Stromal cell of bone marrow (primary cell): ENCODE data around the gene AJAP1.
"Not testable (repeated sequence)": the region's sequence is repeated elsewhere in the genome, so short reads cannot be mapped to it uniquely, and the experiment has no call there.

Experiments used
- DNase-seq: peaks from one replicate; pipeline ENCODE4 v3.0.0-alpha.2; 2012; ENCODE audit warnings: low read depth

AJAP1 gene

DNA sequence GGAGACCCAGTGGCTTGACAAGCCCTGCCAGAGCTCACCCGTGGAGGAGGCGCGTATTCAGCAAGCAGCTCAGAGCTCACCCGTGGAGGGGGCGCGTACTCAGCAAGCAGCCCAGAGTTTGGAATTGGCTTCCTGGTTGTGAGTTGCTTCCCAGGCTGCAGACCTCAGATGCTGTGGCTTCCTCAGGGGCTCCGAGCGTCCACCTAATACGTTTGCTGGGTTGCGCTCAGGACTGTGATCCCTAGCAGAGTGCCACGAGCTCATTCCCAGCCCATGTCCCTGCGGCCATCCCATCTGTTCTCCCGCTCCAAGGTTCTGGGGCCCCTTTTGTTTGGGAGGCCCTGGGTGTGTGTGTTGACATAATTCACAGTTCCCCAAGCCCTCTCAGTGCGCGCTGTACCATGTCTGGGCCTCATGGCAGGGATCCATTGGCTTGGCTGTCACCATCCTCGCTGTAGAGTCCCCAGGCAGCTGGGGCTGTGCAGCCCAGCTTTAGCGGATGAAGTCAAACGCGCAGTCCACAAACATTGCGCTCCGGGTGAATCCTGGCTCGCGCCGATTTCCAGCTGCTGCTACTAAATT, 3.6 kb downstream of the AJAP1 start:
- no peak for DNase-seq

DNA sequence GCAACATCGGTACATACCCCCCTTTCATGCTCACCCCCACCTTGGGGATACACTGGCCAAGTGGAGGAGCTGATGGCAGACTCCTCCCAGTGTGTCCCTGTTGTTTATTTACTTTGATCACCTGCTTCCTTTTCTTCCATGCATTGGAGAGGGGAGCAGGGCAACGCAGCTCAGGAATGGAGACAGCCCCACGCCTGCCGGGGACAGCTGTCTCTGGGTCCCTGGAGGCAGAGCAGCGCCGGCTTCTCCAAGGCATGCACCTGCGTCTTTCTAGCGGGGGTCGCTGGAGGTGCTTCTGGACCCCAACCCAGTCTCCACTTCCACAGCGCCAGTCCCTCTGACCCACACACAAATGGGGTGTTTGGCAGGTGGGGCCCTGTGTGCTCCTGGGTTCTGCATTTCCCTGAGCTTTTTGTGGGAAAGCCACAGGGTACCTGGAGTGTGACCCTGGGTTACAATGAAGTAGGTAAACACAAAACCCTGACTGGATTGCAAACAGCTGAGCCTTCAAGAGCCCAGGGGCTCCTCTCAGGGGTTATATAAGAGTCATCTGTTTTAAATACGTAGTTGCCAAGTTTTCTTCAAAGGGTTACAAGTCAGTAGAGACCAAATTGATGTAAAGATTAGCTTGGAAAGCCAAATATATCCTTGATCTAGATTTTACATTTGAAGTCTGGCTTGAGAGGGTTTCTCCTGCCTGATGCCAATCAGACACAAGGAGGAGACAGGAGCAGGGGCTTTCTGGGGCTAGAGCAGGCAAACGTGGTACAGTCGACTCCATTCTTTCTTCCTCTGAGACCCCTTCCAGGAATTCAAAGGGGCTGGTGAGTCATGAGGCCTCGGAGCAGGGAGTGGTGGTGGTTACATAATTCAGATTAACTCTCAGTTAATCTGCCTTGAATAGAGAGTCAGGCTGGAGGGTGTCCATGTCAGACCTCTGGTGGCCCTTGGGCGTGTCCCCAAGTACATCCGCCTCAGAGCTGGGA, 4.5 kb downstream of the AJAP1 start:
- DNase-seq, result no peak

DNA sequence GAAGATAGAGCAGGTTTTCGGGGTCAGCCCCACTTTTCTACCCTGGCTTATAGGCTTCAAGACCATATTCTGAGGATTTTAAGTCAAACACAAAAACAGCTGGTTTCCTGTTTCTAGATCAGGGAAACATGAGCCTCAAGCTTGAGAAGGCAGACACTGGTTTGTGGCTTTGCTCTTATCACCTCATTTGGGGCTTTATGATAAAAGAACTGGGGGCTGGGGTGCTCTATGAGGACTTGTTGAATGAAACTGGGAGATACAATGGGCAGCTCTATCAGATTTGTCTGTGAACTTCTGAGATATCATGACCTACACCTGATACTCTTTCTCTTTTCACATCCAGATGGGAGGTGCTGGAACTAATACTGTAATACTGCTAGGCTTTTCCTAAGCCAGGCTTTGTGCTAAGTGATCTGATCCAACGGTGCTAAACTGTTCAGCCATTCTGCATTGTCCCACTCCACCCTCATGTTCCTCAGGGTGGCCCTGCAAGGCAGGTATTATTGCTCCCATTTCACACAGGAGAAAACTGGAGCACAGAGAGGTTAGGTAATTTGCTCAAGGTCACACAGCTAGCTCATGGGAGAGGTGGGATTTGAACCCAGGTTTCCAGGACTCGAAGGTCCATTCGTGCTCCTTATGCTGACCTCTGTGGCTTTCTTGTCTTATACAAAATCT, 6.6 kb downstream of the AJAP1 start:
- no peak for DNase-seq

DNA sequence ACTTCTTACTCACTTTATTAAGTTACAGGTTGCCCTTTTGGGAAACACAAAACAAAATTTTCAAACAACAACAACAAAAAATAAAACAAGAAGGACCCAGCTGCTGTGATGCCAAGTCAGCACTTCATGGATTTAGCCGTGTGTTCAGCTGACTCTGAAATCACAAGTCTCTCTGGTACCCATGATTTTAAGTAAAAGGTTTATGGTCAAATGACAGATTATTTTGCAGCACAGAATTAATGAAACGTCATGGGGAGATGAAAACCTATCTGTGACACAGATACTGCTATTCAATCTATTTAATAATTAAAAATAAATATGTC, 7.1 kb downstream of the AJAP1 start:
- no peak for DNase-seq

DNA sequence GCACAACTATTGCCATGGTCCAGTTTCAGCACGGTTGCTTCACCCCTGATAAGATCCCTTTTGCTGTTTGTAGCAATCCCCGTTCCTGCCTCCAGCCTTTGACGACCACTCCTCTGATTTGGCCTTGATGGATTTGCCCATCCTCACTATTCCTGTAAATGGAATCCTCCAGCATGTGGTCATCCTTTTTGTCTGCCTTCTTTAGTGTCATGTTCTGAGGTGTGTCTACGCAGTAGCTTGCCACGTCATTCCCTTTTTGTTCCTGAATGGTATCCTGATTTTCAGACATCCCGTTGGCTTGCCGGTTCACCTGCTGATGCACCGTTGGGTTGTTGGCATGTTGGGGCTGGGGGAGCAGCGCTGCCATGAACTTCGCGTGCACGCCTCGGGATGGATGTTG, 7.8 kb downstream of the AJAP1 start:
- DNase-seq, result no peak

DNA sequence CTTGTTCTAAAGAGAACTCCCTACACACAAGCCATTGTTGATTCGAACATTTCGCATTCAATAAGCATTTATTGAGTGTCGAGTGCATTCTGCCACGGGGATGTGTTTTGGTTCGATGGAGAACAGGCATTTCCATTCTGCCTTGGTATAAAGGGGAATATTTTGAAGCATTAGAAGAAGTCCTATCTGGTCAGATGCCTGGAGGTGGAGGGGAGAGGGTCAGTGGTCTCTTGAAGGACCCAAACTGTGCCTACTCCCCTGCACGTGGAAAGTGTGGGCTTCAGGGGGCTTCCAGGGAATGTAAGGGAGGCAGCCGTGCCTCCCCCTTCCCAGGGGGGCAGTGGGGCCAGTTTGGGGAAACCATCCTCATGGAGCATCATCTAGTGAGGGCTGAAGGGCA, 8.3 kb downstream of the AJAP1 start:
- DNase-seq, result no peak

DNA sequence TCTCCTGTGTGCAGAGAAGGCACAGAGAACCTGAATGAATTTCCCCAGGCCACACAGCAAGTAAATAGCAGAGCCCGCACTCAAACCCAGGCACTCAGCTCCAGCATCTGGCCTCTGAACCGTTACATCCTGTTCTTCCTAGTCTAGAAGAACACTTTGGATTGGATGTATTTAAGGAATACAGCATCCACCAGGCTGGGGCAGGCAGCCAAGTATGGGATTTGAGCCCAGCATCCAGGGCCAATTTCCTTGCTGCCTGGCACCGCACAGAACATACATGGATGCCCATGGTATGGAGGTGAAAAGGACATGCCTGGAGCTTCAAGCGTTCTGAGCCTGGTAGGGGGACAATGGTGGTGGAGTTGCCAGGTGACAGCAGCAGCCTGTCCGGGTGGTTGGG, 9.7 kb downstream of the AJAP1 start:
- no peak for DNase-seq

DNA sequence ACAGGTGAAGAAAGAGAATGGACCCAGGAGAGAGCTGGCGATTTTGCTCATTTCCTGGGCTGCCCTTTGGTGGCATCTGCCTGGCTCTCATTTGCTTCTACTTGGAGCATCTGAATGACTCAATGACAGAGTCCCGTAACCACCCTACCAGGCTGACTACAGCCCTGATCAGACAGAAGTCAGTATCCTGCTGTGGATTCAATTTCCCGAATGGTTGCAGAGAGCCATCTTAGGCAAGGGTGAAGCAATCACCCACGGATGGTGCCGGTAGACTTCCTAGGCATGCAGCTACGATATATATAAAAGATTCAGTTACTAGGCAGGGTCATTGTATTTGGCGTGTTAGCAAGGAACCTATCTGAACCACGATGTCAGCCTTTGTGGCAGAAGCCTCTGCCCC, 10.2 kb downstream of the AJAP1 start:
- no peak for DNase-seq

DNA sequence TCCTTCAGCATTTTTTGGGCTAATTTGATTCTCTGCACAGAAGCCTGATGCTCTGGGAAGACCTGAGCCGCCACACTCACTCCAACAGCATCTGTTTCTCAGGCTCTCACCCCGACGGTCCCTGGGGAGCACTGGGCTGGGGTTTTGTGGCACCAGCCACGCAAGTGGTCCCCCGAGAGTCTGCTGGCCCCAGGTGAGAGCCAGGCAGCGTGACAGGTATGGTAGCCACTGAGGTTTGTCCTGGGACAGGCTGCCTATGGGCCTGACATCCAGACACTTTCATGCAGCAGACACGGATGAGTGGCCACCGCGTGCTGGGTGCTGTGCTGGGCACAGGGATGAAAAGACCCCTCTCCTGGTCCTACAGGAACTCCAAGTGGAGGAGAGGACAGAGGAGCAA, 11.0 kb downstream of the AJAP1 start:
- no peak for DNase-seq

DNA sequence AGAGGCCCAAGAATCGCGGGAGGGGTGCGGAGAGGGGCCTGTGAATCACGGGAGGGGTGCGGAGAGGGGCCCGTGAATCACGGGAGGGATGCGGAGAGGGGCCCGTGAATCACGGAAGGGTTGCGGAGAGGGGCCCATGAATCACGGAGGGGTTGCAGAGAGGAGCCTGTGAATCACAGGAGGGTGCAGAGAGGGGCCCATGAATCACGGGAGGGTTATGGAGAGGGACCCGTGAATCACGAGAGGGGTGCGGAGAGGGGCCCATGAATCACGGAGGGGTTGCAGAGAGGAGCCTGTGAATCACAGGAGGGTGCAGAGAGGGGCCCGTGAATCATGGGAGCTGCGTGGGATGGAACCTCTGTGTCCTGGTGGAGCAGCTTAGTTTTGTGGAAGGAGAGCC, 12.3 kb downstream of the AJAP1 start:
- not testable (repeated sequence) for DNase-seq

DNA sequence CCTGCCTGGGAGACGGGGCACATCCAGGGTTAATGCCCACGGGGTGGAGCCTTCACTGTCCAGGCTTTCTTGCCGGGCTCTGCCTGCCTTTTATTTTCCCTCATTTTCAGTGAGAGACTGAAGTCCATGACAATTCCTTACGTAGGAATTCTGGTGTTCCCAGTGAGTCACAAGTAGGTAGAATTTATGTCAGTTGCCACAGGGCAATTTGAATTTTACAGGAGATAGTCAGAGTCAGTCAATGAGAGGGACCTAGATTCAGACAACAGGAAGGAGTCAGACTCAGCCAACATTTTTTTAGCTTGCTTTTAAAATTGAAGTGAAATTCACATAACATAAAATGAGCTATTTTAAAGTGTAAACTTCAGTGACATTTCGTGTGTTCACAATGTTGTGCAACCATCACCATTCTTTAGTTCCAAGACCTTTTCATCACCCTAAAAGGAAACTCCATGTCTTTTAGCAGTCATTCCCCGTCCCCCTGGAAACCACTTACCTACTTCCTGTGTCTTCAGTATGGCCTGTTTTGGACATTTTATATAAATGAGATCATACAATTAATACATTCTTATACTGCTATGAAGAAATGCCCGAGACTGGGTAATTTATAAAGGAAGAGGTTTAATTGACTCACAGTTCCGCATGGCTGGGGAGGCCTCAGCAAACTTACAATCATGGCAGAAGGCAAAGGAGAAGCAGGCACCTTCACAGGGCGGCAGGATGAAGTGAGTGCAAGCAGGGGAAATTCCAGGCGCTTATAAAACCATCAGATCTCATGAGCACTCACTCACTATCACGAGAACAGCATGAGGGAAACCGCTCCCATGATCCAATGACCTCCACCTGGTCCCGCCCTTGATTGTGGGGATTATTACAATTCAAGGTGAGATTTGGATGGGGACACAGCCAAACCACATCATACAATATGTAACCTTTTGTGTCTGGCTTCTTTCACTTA, 14.6 kb downstream of the AJAP1 start:
- no peak for DNase-seq

DNA sequence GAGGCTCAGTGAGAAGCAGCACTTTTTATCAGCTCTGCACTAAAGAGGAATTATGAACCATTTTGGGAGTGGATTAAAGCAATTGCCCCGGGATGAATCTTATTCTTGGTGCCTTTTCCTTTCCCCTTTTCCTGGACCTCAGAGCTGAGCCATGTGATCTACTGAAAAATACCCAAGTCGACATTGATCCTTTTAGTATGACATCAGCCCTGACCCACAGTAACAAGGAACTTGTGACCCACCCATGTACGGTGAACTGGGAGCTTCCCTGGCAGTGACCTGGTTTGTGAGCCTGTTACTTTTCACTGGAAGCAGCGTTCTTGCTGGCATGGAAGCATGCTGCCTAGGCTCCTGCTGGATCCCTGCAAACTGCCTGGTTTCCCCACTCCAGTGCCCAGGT, 15.9 kb downstream of the AJAP1 start:
- no peak for DNase-seq

DNA sequence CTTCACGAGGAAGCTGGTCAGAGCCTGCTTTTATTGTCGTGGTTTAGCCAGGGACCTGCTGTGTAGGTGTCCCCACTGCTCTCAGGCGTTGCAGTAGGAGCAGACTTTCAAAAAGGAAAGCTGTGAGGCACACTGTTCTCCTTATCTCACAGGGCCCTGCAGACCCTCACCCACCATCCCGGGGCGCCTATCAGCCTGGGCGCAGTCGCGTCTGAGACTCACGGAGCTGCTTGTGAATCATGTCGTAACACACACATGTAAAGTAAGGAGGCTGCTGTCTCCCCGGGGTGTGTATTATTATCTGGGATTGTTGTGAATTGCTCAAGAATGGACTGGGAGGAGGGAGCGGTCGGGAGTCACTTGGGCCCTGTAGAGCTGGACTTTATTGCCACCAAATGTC, 17.4 kb downstream of the AJAP1 start:
- no peak for DNase-seq

DNA sequence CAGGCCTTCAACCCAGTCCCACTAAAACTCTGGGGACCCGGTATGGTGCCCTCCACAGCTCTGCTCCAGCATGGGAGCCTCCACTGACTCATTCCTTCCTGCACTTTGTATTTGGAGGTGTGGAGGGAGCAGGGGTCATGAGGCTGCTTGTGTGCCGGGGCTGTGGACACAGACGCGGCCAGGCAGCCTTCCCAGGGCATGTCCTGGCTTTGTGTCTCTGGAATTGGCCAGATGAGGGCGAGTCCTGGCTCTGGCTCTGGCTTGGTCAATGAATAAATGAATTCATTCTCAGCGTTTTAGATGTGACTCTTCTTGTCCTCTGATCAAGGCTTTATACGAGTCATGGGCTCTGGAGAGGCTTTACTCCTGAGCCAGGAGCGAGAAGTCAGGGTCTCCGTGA, 19.1 kb downstream of the AJAP1 start:
- no peak for DNase-seq

DNA sequence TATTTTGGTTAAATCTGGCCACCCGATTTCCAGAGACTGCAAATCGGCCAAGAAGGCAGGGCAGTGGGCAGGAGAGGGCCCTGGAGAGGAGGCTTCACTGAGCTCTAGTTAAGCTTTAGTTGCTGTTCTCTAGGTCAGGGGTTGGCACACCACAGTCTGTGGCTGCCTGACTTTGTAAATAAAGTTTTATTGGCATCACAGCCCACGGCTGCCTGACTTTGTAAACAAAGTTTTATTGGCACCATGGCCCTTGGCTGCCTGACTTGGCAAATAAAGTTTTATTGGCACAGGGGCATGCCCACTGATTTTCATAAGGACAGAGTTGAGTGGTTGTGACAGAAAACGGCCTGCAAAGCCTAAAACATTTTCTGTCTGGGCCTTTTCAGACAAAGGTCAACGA, 19.7 kb downstream of the AJAP1 start:
- DNase-seq, result no peak

DNA sequence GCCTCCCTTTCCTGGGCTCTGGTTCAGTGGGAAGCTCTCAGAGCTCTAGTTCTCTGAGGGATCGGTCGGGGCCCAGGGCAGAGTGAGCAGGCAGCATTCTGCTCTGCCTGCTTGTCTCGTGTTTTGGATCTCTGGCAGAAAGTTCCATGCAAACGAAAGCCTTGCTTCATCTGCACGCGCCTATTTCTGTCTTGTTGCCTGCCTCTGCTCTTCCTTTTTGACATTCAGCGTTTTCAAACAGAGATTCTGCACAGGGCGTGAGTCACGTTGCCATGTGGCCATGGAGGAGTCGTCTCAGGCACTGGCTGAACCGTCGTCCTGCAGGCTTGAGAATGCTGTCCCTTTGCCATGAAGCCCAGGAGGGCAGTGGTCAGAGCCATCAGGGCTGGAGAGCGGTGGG, 20.3 kb downstream of the AJAP1 start:
- no peak for DNase-seq

DNA sequence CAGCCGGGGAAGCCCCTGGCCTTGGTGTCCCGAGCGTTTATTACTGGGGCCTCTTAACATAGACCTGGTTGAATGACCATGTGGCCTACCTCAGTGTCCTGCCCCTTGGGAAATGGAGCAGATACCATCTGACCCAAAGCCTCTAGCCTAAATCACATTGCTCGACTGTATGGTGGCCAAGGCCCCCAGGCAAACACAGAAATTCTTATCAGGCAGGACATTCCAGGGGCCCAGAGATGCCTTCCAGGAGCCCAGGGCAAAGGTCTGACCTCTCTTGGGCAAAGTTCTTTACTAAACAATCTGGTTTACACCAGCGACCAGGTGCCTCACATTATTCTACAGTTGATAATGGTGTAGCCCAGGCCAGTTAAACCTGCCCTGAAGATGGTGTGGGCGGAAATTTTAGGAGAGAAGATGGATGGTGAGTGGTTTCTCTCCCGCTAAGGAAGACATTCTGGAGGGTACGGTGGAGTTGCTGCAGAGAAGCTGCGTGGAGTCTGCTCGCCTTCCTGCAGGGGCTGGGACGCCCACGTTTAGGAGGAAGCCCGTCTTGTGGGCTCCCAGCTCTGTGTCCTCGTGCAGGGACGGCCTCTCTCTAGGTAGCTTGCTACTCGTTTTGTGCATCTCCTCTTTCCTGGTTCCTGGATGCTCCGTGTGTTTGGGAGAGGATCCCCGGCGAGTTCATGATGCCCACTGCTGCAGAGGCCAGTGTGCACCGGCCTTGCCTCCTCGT, 21.2 kb downstream of the AJAP1 start:
- no peak for DNase-seq

DNA sequence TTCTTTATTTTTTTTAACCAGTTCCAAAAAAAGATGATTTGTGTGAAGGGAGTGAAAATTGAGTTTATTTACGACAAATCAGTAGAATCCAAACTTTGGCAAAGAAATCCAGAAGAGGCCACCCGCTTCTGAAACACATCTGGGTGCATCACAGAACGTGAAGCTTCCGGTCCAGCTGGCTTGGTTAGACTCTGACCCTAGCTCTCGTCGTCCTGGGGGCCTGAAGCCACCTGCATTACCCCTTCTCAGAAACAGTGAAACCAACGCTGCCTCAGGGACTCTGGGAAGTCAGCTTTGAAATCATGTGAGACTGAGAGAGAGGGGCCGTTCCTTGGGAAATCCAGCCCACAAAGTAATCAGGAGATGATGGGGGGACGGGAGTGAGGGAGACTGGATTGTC, 21.8 kb downstream of the AJAP1 start:
- no peak for DNase-seq

DNA sequence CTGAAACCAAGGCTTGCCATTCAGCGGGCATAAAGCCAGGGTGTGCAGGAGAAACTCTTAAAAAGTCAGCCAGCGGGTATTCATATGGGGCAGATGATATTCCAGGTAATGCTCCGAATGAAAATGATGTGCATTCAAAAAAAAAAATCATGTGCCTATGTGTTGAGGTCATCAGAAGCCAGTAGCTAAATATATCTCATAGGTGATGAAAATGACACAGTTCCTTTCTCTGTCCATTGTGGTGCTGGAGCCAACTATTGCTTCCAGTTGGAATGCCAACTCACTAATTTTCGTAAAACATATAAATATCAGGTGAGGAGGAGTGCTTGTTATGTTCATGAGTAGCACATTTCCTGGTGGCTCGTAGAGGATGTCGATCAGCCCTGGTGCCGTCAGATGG, 23.2 kb downstream of the AJAP1 start:
- no peak for DNase-seq

DNA sequence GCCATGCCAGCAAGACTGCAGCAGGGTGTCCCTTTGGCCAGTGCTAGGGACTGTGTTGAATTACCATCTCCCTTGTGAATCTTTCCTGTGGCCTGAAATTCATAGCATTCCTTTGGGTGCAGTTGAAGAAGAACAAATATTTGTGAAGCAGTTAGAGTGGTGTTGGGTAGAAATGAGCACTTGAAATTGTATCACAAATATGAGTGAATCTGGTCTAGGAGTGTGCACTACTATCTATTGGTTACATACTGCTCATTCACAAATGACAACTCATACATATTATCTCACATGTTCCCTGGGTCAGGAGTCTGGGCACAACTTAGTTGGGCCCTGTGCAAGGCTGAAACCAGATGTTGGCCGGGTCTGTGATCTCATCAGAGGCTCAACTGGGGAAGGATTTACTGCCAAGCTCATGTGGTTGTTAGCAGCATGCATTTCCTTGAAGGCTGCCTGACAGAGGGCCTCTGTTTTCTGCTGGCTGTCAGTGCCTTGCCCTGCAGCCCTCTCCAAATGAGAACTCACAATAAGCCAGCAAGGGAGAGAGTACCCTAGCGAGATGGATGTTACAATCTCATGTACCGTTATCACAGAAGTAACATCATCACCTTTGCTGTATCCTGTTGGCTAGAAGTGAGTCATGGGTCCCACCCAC, 23.8 kb downstream of the AJAP1 start:
- no peak for DNase-seq

DNA sequence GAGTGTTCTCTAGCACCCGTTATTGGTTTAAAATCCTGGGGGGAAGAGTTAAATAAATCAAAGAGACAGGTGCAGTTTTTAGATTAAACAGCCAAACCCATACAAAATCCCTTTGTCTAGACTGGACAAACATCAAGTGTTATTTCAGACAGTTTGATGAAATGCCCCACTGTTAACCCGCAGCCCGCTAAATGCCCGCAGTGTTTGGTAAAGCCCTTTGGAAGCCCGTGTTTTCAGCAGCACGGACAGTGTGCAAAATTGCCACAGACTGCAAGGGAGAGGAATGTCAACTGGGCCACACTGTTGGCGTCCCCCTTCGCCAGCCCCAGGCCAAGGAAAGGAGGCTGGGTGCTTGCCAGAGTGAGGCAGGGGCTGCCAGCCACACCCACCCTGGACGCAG, 26.6 kb downstream of the AJAP1 start:
- DNase-seq, result no peak
